HCT116 (cell line): ENCODE data around the gene RGS6. TPM values are rescaled to one million over a fixed set of nuclear protein-coding genes. Genes with fewer than 3 reads are reported as not detected.

ENCODE experiments used
- ATAC-seq: fragments of 200-7000 bp; cut with Tn5 transposase; 2 replicates; pipeline ENCODE4 v1.9.1; 2020; ENCODE audit warnings: mild to moderate bottlenecking, moderate library complexity
- BruUV-seq: library from RNA; stranded (reverse); fragments of 400-500 nt; replicated peaks from 2 replicates; lab custom pipeline; 2021; lab: Mats Ljungman, UMichigan
- CTCF ChIA-PET: fragments of 300-600 bp; sonication (Branson Sonifier 250); formaldehyde crosslinking; loops from one replicate; lab custom pipeline; 2021; ENCODE audit warnings: antibody characterized with exemption; lab: Charles Lee
- POLR2A ChIA-PET: fragments of 300-600, 350-600 bp; sonication (Branson Sonifier 250); formaldehyde crosslinking; loops from one replicate; lab custom pipeline; 2021; ENCODE audit warnings: antibody characterized with exemption; lab: Charles Lee
- RAD21 ChIA-PET, 2 experiments: fragments of 300-600 bp; sonication (Branson Sonifier 250); formaldehyde crosslinking; loops; one replicate each; lab custom pipeline; 2023; ENCODE audit warnings: low total read pairs in 2 of 2; ENCODE audit not compliant: uncharacterized antibody in 2 of 2, unreplicated experiment in 2 of 2, low non-redundant PET in 1 of 2; lab: Charles Lee
- DNase-seq: peaks from one replicate; pipeline ENCODE4 v3.0.0-alpha.2; 2010; ENCODE audit warnings: low read depth, low spot score
- H2AFZ ChIP-seq: fragments of 200-600 bp; shearing (Covaris generic), sonication (generic); 2 replicates; pipeline ENCODE4 v1.6.1; 2017; ENCODE audit warnings: low read depth, mixed run types, mixed read lengths, antibody characterized with exemption, low read length; ENCODE audit not compliant: poor library complexity, severe bottlenecking
- H3K27ac ChIP-seq: 2 replicates; pipeline ENCODE4 v1.5.1; 2012; ENCODE audit warnings: low read depth, low read length
- H3K27me3 ChIP-seq: fragments of 200-600 bp; sonication (generic); 2 replicates; pipeline ENCODE4 v1.6.1; 2016; ENCODE audit warnings: mixed run types, low read length, mixed read lengths; ENCODE audit not compliant: insufficient read depth
- H3K36me3 ChIP-seq, 2 experiments: fragments of 200-500 bp in 1 of 2; fragments of 200-600 bp in 1 of 2; sonication (Bioruptor generic) in 1 of 2; sonication (generic) in 1 of 2; 2 replicates each; pipeline versions ENCODE4 v1.5.1 to v1.6.1; 2014 to 2016; ENCODE audit warnings: low read length in 2 of 2, inconsistent platforms in 1 of 2, mixed read lengths in 1 of 2, mixed run types in 1 of 2; ENCODE audit not compliant: insufficient read depth in 2 of 2, control insufficient read depth in 1 of 2
- H3K4me1 ChIP-seq, 2 experiments: fragments of 200-600 bp in 1 of 2; sonication (generic) in 1 of 2; 2 replicates each; pipeline versions ENCODE4 v1.5.1 to v1.6.1; 2012 to 2017; ENCODE audit warnings: low read length in 2 of 2, inconsistent platforms in 1 of 2, mild to moderate bottlenecking in 1 of 2, mixed read lengths in 1 of 2, mixed run types in 1 of 2, moderate library complexity in 1 of 2; ENCODE audit not compliant: insufficient read depth in 2 of 2, control insufficient read depth in 1 of 2
- H3K4me2 ChIP-seq: fragments of 200-600 bp; sonication (generic); 2 replicates; pipeline ENCODE4 v1.6.1; 2017; ENCODE audit warnings: mixed run types, low read length, mixed read lengths
- H3K4me3 ChIP-seq, 2 experiments: fragments of 200-600 bp in 1 of 2; sonication (generic) in 1 of 2; replicated peaks in 1 of 2; 2 replicates each; pipeline ENCODE4 v1.5.1; 2011 to 2016; ENCODE audit warnings: low read length in 2 of 2, control low read depth in 1 of 2, low read depth in 1 of 2, mild to moderate bottlenecking in 1 of 2, mixed read lengths in 1 of 2, mixed run types in 1 of 2
- H3K79me2 ChIP-seq: fragments of 200-600 bp; sonication (generic); 2 replicates; pipeline ENCODE4 v1.6.1; 2017; ENCODE audit warnings: mild to moderate bottlenecking, mixed run types, low read length, moderate library complexity, mixed read lengths; ENCODE audit not compliant: insufficient read depth
- H3K9ac ChIP-seq: fragments of 200-600 bp; sonication (generic); 2 replicates; pipeline ENCODE4 v1.6.1; 2016; ENCODE audit warnings: low read length, mixed read lengths
- H3K9me2 ChIP-seq: fragments of 200-600 bp; sonication (generic), shearing (Covaris generic); 2 replicates; pipeline ENCODE4 v1.6.1; 2017; ENCODE audit warnings: mixed run types, mild to moderate bottlenecking, moderate library complexity; ENCODE audit not compliant: insufficient read depth
- H3K9me3 ChIP-seq, 2 experiments: fragments of 200-500 bp in 1 of 2; fragments of 200-600 bp in 1 of 2; sonication (Bioruptor generic) in 1 of 2; sonication (generic) in 1 of 2; 2 replicates each; pipeline ENCODE4 v1.6.1; 2014 to 2017; ENCODE audit warnings: low read length in 2 of 2, mixed read lengths in 2 of 2, inconsistent platforms in 1 of 2, low read depth in 1 of 2, mild to moderate bottlenecking in 1 of 2, mixed run types in 1 of 2, moderate library complexity in 1 of 2; ENCODE audit not compliant: control insufficient read depth in 1 of 2, insufficient read depth in 1 of 2
- H4K20me1 ChIP-seq: fragments of 200-600 bp; sonication (generic), shearing (Covaris generic); 2 replicates; pipeline ENCODE4 v1.6.1; 2017; ENCODE audit warnings: mixed run types, mild to moderate bottlenecking, moderate library complexity; ENCODE audit not compliant: insufficient read depth
- CEBPB ChIP-seq: IDR thresholded peaks from 2 replicates; pipeline ENCODE4 v1.6.1; 2012; ENCODE audit warnings: low read depth
- CTCF ChIP-seq, 3 experiments: fragments of 200-600 bp in 1 of 3; sonication (generic) in 1 of 3; IDR thresholded peaks in 2 of 3; conservative IDR thresholded peaks in 1 of 3; 2 replicates each; pipeline ENCODE4 v1.5.1; 2012 to 2017; ENCODE audit warnings: low read depth in 2 of 3, low read length in 2 of 3, antibody characterized with exemption in 1 of 3, borderline replicate concordance in 1 of 3, control low read depth in 1 of 3, mild to moderate bottlenecking in 1 of 3, mixed read lengths in 1 of 3, mixed run types in 1 of 3, moderate library complexity in 1 of 3; ENCODE audit not compliant: insufficient read depth in 1 of 3
- ELF1 ChIP-seq: IDR thresholded peaks from 2 replicates; pipeline ENCODE4 v1.6.1; 2012; ENCODE audit warnings: low read depth, borderline replicate concordance
- EZH2phosphoT487 ChIP-seq: fragments of 200-600 bp; IDR thresholded peaks from 2 replicates; pipeline ENCODE4 v1.6.1; 2018; ENCODE audit warnings: antibody characterized with exemption, borderline replicate concordance
- JUND ChIP-seq: IDR thresholded peaks from 2 replicates; pipeline ENCODE4 v1.6.1; 2012
- POLR2A ChIP-seq: IDR thresholded peaks from 2 replicates; pipeline ENCODE4 v1.7.0; 2011; ENCODE audit warnings: borderline replicate concordance; ENCODE audit not compliant: insufficient read depth, insufficient read length; ENCODE audit errors: extremely low read depth
- POLR2AphosphoS5 ChIP-seq: IDR thresholded peaks from 2 replicates; pipeline ENCODE4 v1.6.1; 2011; ENCODE audit warnings: mild to moderate bottlenecking, low read depth, low read length, moderate library complexity
- REST ChIP-seq: IDR thresholded peaks from 2 replicates; pipeline ENCODE4 v1.6.1; 2012; ENCODE audit warnings: low read depth
- SP1 ChIP-seq: IDR thresholded peaks from 2 replicates; pipeline ENCODE4 v1.6.1; 2012; ENCODE audit warnings: low read depth
- SRF ChIP-seq: IDR thresholded peaks from 2 replicates; pipeline ENCODE4 v1.6.1; 2012; ENCODE audit warnings: low read depth
- ZFX ChIP-seq: fragments of 450-650 bp; IDR thresholded peaks from 2 replicates; pipeline ENCODE4 v1.6.1; 2017
- intact Hi-C: fragments of 100-400 bp; cut with micrococcal nuclease; formaldehyde crosslinking; loops from 2 replicates; pipeline ENCODE4 v1.10.0; 2022
- total RNA-seq: library from RNA; stranded (reverse); gene quantifications from one replicate; pipeline ENCODE4 v1.2.1, GENCODE V29; 2021; ENCODE audit not compliant: unreplicated experiment
- TF ChIP-seq, protein P1 (sequence below): IDR thresholded peaks from 2 replicates; pipeline ENCODE4 v1.6.1; 2012

Gene RGS6
- total RNA-seq, 1 experiment from 2014 or later, result 4.7 TPM

DNA sequence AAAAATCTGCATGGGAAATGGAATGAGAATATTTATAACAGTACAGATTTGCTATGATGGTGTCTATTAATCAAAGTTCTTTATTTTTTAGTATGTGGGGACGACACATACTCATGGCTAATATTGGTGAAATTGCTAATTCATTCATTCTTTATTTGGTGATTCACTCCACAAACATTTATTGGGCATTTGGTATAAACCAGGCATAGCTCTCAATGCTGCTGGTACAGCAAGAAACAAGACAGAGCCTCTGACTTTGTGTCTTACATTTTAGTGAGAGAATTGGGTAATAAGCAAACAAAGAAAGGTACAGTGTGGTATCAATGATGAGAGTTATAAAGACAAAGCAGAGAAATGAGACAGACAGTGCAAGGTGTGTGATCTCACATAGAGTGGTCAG, 129.5 kb downstream of the RGS6 start:
- no peak overlapping the region for H3K9ac ChIP-seq
- DNase-seq (no peak), ATAC-seq (no peak)
- no peak overlapping the region for H3K4me2 ChIP-seq
- ChIA-PET RAD21 (no interaction called here), CTCF (no interaction called here), POLR2A (no interaction called here)
- H3K27me3 ChIP-seq, result no peaks in the 10 kb centered on the region
- no peak overlapping the region for H3K27ac ChIP-seq
- no peaks in the 10 kb centered on the region for H3K9me3 ChIP-seq
- TF ChIP-seq SRF, result no peak
- TF ChIP-seq CEBPB, result no peak
- no peak for TF ChIP-seq SP1
- TF ChIP-seq, protein P1, sequence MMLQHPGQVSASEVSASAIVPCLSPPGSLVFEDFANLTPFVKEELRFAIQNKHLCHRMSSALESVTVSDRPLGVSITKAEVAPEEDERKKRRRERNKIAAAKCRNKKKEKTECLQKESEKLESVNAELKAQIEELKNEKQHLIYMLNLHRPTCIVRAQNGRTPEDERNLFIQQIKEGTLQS, result no peak
- no peaks in the 10 kb centered on the region for H4K20me1 ChIP-seq
- intact Hi-C loops, result no loop called here
- no peaks in the 10 kb centered on the region for H3K4me1 ChIP-seq
- no peaks in the 10 kb centered on the region for H3K36me3 ChIP-seq
- no TSS peak for BruUV-seq
- H3K9me2 ChIP-seq, result no peaks in the 10 kb centered on the region
- no peak overlapping the region for H2AFZ ChIP-seq
- H3K79me2 ChIP-seq, result no peaks in the 10 kb centered on the region
- no peak overlapping the region for H3K4me3 ChIP-seq

DNA sequence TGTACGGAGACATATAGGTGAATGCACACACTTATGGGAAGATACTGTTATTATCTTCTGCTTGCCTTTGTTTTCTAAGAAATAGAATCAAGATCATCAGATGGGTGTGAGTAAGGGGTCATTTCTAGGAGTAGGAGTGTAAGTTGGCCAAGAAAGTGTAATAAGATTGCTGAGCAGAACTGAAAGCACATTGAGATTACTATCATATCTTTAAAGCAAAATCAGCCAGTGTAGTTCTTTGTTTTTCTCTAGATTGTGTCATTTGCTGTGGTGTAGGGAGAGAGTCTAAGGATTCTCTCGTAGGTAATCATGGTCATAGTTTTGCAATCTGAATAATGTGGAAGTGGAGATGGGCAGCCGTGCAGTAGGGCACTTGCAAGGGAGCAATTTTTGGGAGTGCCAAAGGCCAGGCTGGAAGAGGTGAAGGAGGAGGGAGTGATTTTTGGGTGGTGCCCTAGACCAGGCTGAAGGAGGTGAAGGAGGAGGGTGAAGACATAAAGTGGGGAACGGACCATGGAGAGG, 131.6 kb downstream of the RGS6 start:
- no peak overlapping the region for H3K4me3 ChIP-seq
- H3K9me2 ChIP-seq, result no peaks in the 10 kb centered on the region
- H3K9ac ChIP-seq, result no peak overlapping the region
- RAD21 ChIA-PET, result no interaction called here
- H3K27me3 ChIP-seq, result no peaks in the 10 kb centered on the region
- ATAC-seq (no peak), DNase-seq (no peak)
- H3K4me1 ChIP-seq, result no peaks in the 10 kb centered on the region
- H3K4me2 ChIP-seq, result no peak overlapping the region
- no peak for TF ChIP-seq ELF1
- TF ChIP-seq POLR2AphosphoS5, result no peak
- no peak for TF ChIP-seq CTCF (IDR thresholded peaks at IDR 0.05 in 2 of 3, conservative IDR thresholded peaks at IDR 0.05 in 1 of 3; ENCODE audit: borderline replicate concordance in 1 of 3, insufficient read depth in 1 of 3, low read depth in 2 of 3, low read length in 2 of 3)
- TF ChIP-seq EZH2phosphoT487, result no peak
- TF ChIP-seq REST, result no peak
- TF ChIP-seq JUND, result no peak
- TF ChIP-seq POLR2A, result no peak
- TF ChIP-seq ZFX, result no peak
- no peak for TF ChIP-seq CEBPB
- TF ChIP-seq SP1, result no peak
- no peaks in the 10 kb centered on the region for H3K9me3 ChIP-seq
- no peaks in the 10 kb centered on the region for H3K36me3 ChIP-seq
- BruUV-seq, result no TSS peak
- POLR2A ChIA-PET, result no interaction called here
- H4K20me1 ChIP-seq, result no peaks in the 10 kb centered on the region
- CTCF ChIA-PET, result no interaction called here
- H3K27ac ChIP-seq, result no peak overlapping the region
- intact Hi-C loops, result no loop called here
- H3K79me2 ChIP-seq, result no peaks in the 10 kb centered on the region
- no peak overlapping the region for H2AFZ ChIP-seq
